HepG2 (cell line): ENCODE results near the gene CALN1. TPM values are rescaled to one million over a fixed set of nuclear protein-coding genes. Genes with fewer than 3 reads are reported as not detected.

Experiments
- ATAC-seq: fragments of 200-7000 bp; cut with Tn5 transposase; 3 replicates; pipeline ENCODE4 v1.9.1; 2020; ENCODE audit warnings: mild to moderate bottlenecking, moderate library complexity
- BruUV-seq: library from RNA; stranded (reverse); fragments of 400-500 nt; replicated peaks from 2 replicates; lab custom pipeline; 2021; lab: Mats Ljungman, UMichigan
- CTCF ChIA-PET: fragments of 300-600 bp; formaldehyde crosslinking; extraction: SDS; loops from one replicate; lab custom pipeline; 2021; ENCODE audit warnings: low total read pairs, inconsistent platforms, low intra/inter-chr PET ratio; lab: Yijun Ruan, JAX
- POLR2A ChIA-PET: fragments of 350-600 bp; sonication (Branson Sonifier 250); formaldehyde crosslinking; loops from one replicate; lab custom pipeline; 2020; ENCODE audit warnings: antibody characterized with exemption, inconsistent platforms; lab: Yijun Ruan, JAX
- DNase-seq: peaks from one replicate; pipeline ENCODE4 v3.0.0-alpha.2; 2015; ENCODE audit warnings: low spot score
- FAIRE-seq: peaks from 3 replicates; lab custom pipeline; 2011; peaks lifted over from hg19 to GRCh38; lab: Jason Lieb, UNC
- H2AFZ ChIP-seq: one replicate; pipeline ENCODE4 v1.6.1; 2011; ENCODE audit warnings: low read length, inconsistent platforms
- H3K27ac ChIP-seq: fragments of 300-600 bp; 3 replicates; pipeline ENCODE4 v1.8.0; 2011; ENCODE audit warnings: mixed run types, mild to moderate bottlenecking, mixed read lengths, low read length, inconsistent platforms; ENCODE audit not compliant: insufficient read depth; ENCODE audit errors: extremely low read length
- H3K27me3 ChIP-seq, 2 experiments: fragments of 200-600 bp in 1 of 2; 2 replicates in 1 of 2; 3 replicates in 1 of 2; pipeline versions ENCODE4 v1.6.0 to v1.8.0; 2011; ENCODE audit warnings: low read length in 2 of 2, mild to moderate bottlenecking in 2 of 2, moderate library complexity in 2 of 2, inconsistent platforms in 1 of 2; ENCODE audit not compliant: insufficient read depth in 2 of 2, control insufficient read depth in 1 of 2
- H3K36me3 ChIP-seq, 2 experiments: fragments of 200-600 bp in 1 of 2; replicated peaks in 1 of 2; 2 replicates in 1 of 2; 3 replicates in 1 of 2; pipeline versions ENCODE4 v1.5.1 to v1.8.0; 2011; ENCODE audit warnings: low read length in 2 of 2, inconsistent platforms in 1 of 2; ENCODE audit not compliant: insufficient read depth in 2 of 2, control insufficient read depth in 1 of 2
- H3K4me1 ChIP-seq: 2 replicates; pipeline ENCODE4 v1.5.1; 2012; ENCODE audit warnings: low read length, inconsistent platforms; ENCODE audit not compliant: insufficient read depth
- H3K4me2 ChIP-seq: 2 replicates; pipeline ENCODE4 v1.6.0; 2011; ENCODE audit warnings: low read depth, low read length, inconsistent platforms
- H3K4me3 ChIP-seq, 3 experiments: fragments of 200-600 bp in 1 of 3; sonication (generic), shearing (Covaris generic) in 1 of 3; replicated peaks in 1 of 3; 2 replicates each; pipeline ENCODE4 v1.5.1; 2011 to 2016; ENCODE audit warnings: low read length in 3 of 3, inconsistent platforms in 2 of 3, low read depth in 2 of 3, mild to moderate bottlenecking in 2 of 3, control low read depth in 1 of 3, mixed read lengths in 1 of 3; ENCODE audit not compliant: insufficient read depth in 1 of 3
- H3K79me2 ChIP-seq: one replicate; pipeline ENCODE4 v1.6.1; 2011; ENCODE audit warnings: low read length, inconsistent platforms; ENCODE audit not compliant: insufficient read depth
- H3K9ac ChIP-seq: 2 replicates; pipeline ENCODE4 v1.6.0; 2011; ENCODE audit warnings: mild to moderate bottlenecking, low read depth, low read length, inconsistent platforms; ENCODE audit not compliant: insufficient read depth
- H3K9me3 ChIP-seq: 2 replicates; pipeline ENCODE4 v1.5.1; 2012; ENCODE audit warnings: mild to moderate bottlenecking, low read length
- H4K20me1 ChIP-seq: 2 replicates; pipeline ENCODE4 v1.6.0; 2011; ENCODE audit warnings: inconsistent platforms, mild to moderate bottlenecking, low read length, moderate library complexity; ENCODE audit not compliant: insufficient read depth
- DZIP1 ChIP-seq: sonication (generic); formaldehyde crosslinking; IDR thresholded peaks from 2 replicates; pipeline ENCODE4 v1.5.0; 2020; ENCODE audit warnings: mild to moderate bottlenecking, missing genetic modification reagents
- HOXA3 ChIP-seq: sonication (generic); formaldehyde crosslinking; IDR thresholded peaks from 2 replicates; pipeline ENCODE4 v1.5.0; 2020; ENCODE audit warnings: missing genetic modification reagents
- HOXA5 ChIP-seq: sonication (generic); formaldehyde crosslinking; IDR thresholded peaks from 2 replicates; pipeline ENCODE4 v1.4.0; 2020; ENCODE audit warnings: missing genetic modification reagents
- KAT2B ChIP-seq: fragments of 150-350 bp; IDR thresholded peaks from 2 replicates; pipeline ENCODE4 v1.6.1; 2014; ENCODE audit warnings: low read depth, low read length, borderline replicate concordance
- NCOA2 ChIP-seq: sonication (generic); formaldehyde crosslinking; IDR thresholded peaks from 2 replicates; pipeline ENCODE4 v1.8.0; 2022; ENCODE audit warnings: inconsistent platforms
- NR3C1 ChIP-seq: sonication (generic); formaldehyde crosslinking; IDR thresholded peaks from 2 replicates; pipeline ENCODE4 v1.4.0; 2020; ENCODE audit warnings: missing genetic modification reagents
- POLR2A ChIP-seq, 2 experiments: IDR thresholded peaks; 2 replicates each; pipeline ENCODE4 v1.6.1; 2011; ENCODE audit warnings: low read depth in 2 of 2, low read length in 2 of 2, mild to moderate bottlenecking in 1 of 2, moderate library complexity in 1 of 2; ENCODE audit not compliant: insufficient read depth in 1 of 2
- RCOR2 ChIP-seq: IDR thresholded peaks from 2 replicates; pipeline ENCODE4 v1.6.1; 2016; ENCODE audit warnings: missing biosample characterization, missing genetic modification reagents
- SIX4 ChIP-seq: sonication (generic); formaldehyde crosslinking; IDR thresholded peaks from 2 replicates; pipeline ENCODE4 v1.4.0; 2020; ENCODE audit warnings: missing genetic modification reagents
- SUZ12 ChIP-seq: fragments of 150-350 bp; IDR thresholded peaks from 2 replicates; pipeline ENCODE4 v1.6.1; 2014; ENCODE audit warnings: low read depth, low read length
- TEAD3 ChIP-seq: optimal IDR thresholded peaks from 2 replicates; pipeline ENCODE3; 2016; ENCODE audit warnings: borderline replicate concordance
- TOE1 ChIP-seq: sonication (generic); formaldehyde crosslinking; IDR thresholded peaks from 2 replicates; pipeline ENCODE4 v1.4.0; 2020; ENCODE audit warnings: mild to moderate bottlenecking, missing genetic modification reagents
- ZFYVE20 ChIP-seq: sonication (generic); formaldehyde crosslinking; IDR thresholded peaks from 2 replicates; pipeline ENCODE4 v1.8.0; 2023; ENCODE audit warnings: low read depth, mild to moderate bottlenecking, moderate library complexity, missing genetic modification reagents, borderline replicate concordance
- ZNF414 ChIP-seq: sonication (generic); formaldehyde crosslinking; IDR thresholded peaks from 2 replicates; pipeline ENCODE4 v1.5.0; 2020; ENCODE audit warnings: missing genetic modification reagents
- ZNF484 ChIP-seq: sonication (generic); formaldehyde crosslinking; IDR thresholded peaks from 2 replicates; pipeline ENCODE4 v1.5.1; 2020; ENCODE audit warnings: mild to moderate bottlenecking, low read depth, missing genetic modification reagents, borderline replicate concordance
- ZNF552 ChIP-seq: sonication (generic); formaldehyde crosslinking; IDR thresholded peaks from 2 replicates; pipeline ENCODE4 v1.9.0; 2022; ENCODE audit warnings: missing genetic modification reagents, mild to moderate bottlenecking, borderline replicate concordance
- ZNF577 ChIP-seq: sonication (generic); formaldehyde crosslinking; IDR thresholded peaks from 2 replicates; pipeline ENCODE4 v1.4.0; 2020; ENCODE audit warnings: mild to moderate bottlenecking, low read depth, missing genetic modification reagents, borderline replicate concordance
- ZNF770 ChIP-seq: sonication (generic); formaldehyde crosslinking; IDR thresholded peaks from 2 replicates; pipeline ENCODE4 v1.5.0; 2020; ENCODE audit warnings: mild to moderate bottlenecking, missing genetic modification reagents
- ZNF788 ChIP-seq: sonication (generic); formaldehyde crosslinking; IDR thresholded peaks from 2 replicates; pipeline ENCODE4 v1.5.0; 2020; ENCODE audit warnings: mild to moderate bottlenecking, missing genetic modification reagents, borderline replicate concordance
- WGBS: methylation state at CpG from one replicate; pipeline ENCODE4 v1.1.6; 2017; ENCODE audit warnings: low lambda C conversion rate; 5-methylcytosine and 5-hydroxymethylcytosine counted together
- in situ Hi-C: cut with HindIII; loops from 2 replicates; pipeline ENCODE4 v1.10.0; 2017; ENCODE audit warnings: low pct_unique_long_range_greater_than_20kb; ENCODE audit not compliant: extremely low pct_ligation_motif_present
- intact Hi-C: fragments of 100-400 bp; cut with micrococcal nuclease; formaldehyde crosslinking; loops from one replicate; pipeline ENCODE4 v1.10.0; 2022; ENCODE audit not compliant: unreplicated experiment
- polyA plus RNA-seq, 8 experiments: library from polyadenylated mRNA; depleted of rRNA in 3 of 8; stranded (reverse) in 7 of 8; unstranded in 1 of 8; fragments of >200 nt; fragmentation: Illumina TruSeq in 4 of 8; extraction: Trizol in 4 of 8; gene quantifications; 2 replicates each; pipeline versions ENCODE4 v1.2.1 to v1.2.3, GENCODE V29; 2011 to 2016; ENCODE audit warnings: low read depth in 4 of 8, missing spikeins in 1 of 8, mixed read lengths in 1 of 8; ENCODE audit not compliant: insufficient read depth in 1 of 8
- total RNA-seq, 5 experiments: library from RNA; depleted of rRNA; stranded (reverse); fragments of >200 nt; fragmentation: Illumina TruSeq; extraction: Trizol; gene quantifications; 2 replicates each; pipeline ENCODE4 v1.2.3, GENCODE V29; 2016; ENCODE audit warnings: low read depth in 1 of 5

Gene CALN1
- total and polyA plus RNA-seq, 2 of the 13 experiments (the other 11 are each of a cell fraction or from before 2014, with no cell fraction given): not detected

GRCh38 chr7:72021716-72022115, 390.4 kb downstream of the CALN1 start:
- FAIRE-seq: no peak
- no TSS peak for BruUV-seq
- TF ChIP-seq ZNF552: no peak
- no peak for TF ChIP-seq NCOA2 (CRISPR knock-in tag)
- no peak for TF ChIP-seq ZNF414 (CRISPR knock-in tag)
- no peak for TF ChIP-seq POLR2A (IDR thresholded peaks at IDR 0.05; ENCODE audit: insufficient read depth in 1 of 2, low read depth in 2 of 2, low read length in 2 of 2)
- TF ChIP-seq ZNF788 (CRISPR knock-in tag): no peak
- TF ChIP-seq HOXA3 (CRISPR knock-in tag): no peak
- TF ChIP-seq ZFYVE20 (CRISPR knock-in tag): no peak
- TF ChIP-seq NR3C1 (CRISPR knock-in tag): no peak
- no peak for TF ChIP-seq SIX4 (CRISPR knock-in tag)
- TF ChIP-seq ZNF770 (CRISPR knock-in tag): no peak
- TF ChIP-seq TOE1 (CRISPR knock-in tag): no peak
- no peak for TF ChIP-seq TEAD3 (CRISPR knock-in tag)
- no peak for TF ChIP-seq RCOR2 (CRISPR knock-in tag)
- TF ChIP-seq KAT2B: no peak
- TF ChIP-seq ZNF484 (CRISPR knock-in tag): no peak
- no peak for TF ChIP-seq DZIP1 (CRISPR knock-in tag)
- TF ChIP-seq SUZ12: no peak
- no peak for TF ChIP-seq ZNF577 (CRISPR knock-in tag)
- no peak for TF ChIP-seq HOXA5

More at GRCh38 chr7:72021716-72022115, 390.4 kb downstream of the CALN1 start:
- Histone ChIP-seq H2AFZ (no peak overlapping the region), H3K79me2 (no peaks in the 10 kb centered on the region), H3K4me2 (no peak overlapping the region), H3K27ac (no peak overlapping the region), H3K36me3 (no peaks in the 10 kb centered on the region), H3K9ac (no peak overlapping the region), H3K9me3 (no peaks in the 10 kb centered on the region), H4K20me1 (no peaks in the 10 kb centered on the region), H3K27me3 (peaks cover 0 to 4% of the 10 kb centered on the region in 2 experiments; a peak in 1 of 5 replicates), H3K4me3 (no peak overlapping the region), H3K4me1 (no peaks in the 10 kb centered on the region)
- intact Hi-C loops: no loop called here
- in situ Hi-C loops: no loop called here
- ChIA-PET CTCF (no interaction called here), POLR2A (no interaction called here)
- 0% methylated on average over 3 of the region's 3 CpGs for WGBS
- no peak for DNase-seq
- no peak for ATAC-seq
